ENCODE measurements around the gene TMEM95. TPM values are rescaled to one million over a fixed set of nuclear protein-coding genes. Genes with fewer than 3 reads are reported as not detected.
A peak's percentile ranks its signal among the peaks of the same experiment; 100 is the strongest.

Gene TMEM95
- total RNA-seq, 2 donors from 2014 or later = not detected

GRCh38 chr17:7382901-7383300 lies 27.9 kb downstream of the TMEM95 start:
- no peaks in the 10 kb centered on the region for H3K36me3 ChIP-seq
- H3K4me1 ChIP-seq (replicated peaks) = peaks cover 10% of the 10 kb centered on the region
- no peak for TF ChIP-seq POLR2AphosphoS5 (IDR thresholded peaks at IDR 0.05)
- TF ChIP-seq CTCF (IDR thresholded peaks at IDR 0.05) = no peak
- no peak for TF ChIP-seq POLR2A (IDR thresholded peaks at IDR 0.05)
- no peaks in the 10 kb centered on the region for H3K9me3 ChIP-seq
- no peak for DNase-seq (ENCODE audit: low spot score)
- intact Hi-C loops (cut with DNase I) = no loop called here
- no peaks in the 10 kb centered on the region for H3K27me3 ChIP-seq (replicated peaks; ENCODE audit: insufficient read depth)
- no peak overlapping the region for H3K27ac ChIP-seq
- no peak overlapping the region for H3K4me3 ChIP-seq
- WGBS = 81% methylated on average over 10 of the region's 10 CpGs

GRCh38 chr17:7383371-7383741 lies 28.4 kb downstream of the TMEM95 start:
- intact Hi-C loops (cut with DNase I) = no loop called here
- Histone ChIP-seq H3K9me3 (no peaks in the 10 kb centered on the region), H3K4me1 (replicated peaks) (peaks cover 10% of the 10 kb centered on the region), H3K27ac (no peak overlapping the region), H3K27me3 (replicated peaks; ENCODE audit: insufficient read depth) (no peaks in the 10 kb centered on the region), H3K36me3 (no peaks in the 10 kb centered on the region), H3K4me3 (peak overlapping the region in 1 of 2 donors; percentile 27)
- 82% methylated on average over 10 of the region's 11 CpGs for WGBS
- no peak for DNase-seq (ENCODE audit: low spot score)
- no peak for TF ChIP-seq POLR2AphosphoS5 (IDR thresholded peaks at IDR 0.05)
- TF ChIP-seq POLR2A (IDR thresholded peaks at IDR 0.05) = no peak
- TF ChIP-seq CTCF (IDR thresholded peaks at IDR 0.05) = no peak

- TF ChIP-seq CTCF (IDR thresholded peaks at IDR 0.05) = no peak
- TF ChIP-seq POLR2A (IDR thresholded peaks at IDR 0.05) = no peak
- no peak for TF ChIP-seq POLR2AphosphoS5 (IDR thresholded peaks at IDR 0.05)
- WGBS = 22% methylated on average over 45 of the region's 65 CpGs
- intact Hi-C loops (cut with DNase I) = no loop called here
- H3K9me3 ChIP-seq = no peaks in the 10 kb centered on the region
- H3K27ac ChIP-seq = peak overlapping the region in 1 of 2 donors; percentile 27
- no peaks in the 10 kb centered on the region for H3K36me3 ChIP-seq
- H3K27me3 ChIP-seq (replicated peaks; ENCODE audit: insufficient read depth) = no peaks in the 10 kb centered on the region
- DNase-seq (ENCODE audit: low spot score) = no peak
- H3K4me3 ChIP-seq = peak overlapping the region; percentile 10 to 27
- H3K4me1 ChIP-seq (replicated peaks) = peaks cover 10% of the 10 kb centered on the region
These were observed 29.0 kb downstream of the TMEM95 start for GRCh38 chr17:7383742-7384488.

GRCh38 chr17:7384489-7385081 lies 29.6 kb downstream of the TMEM95 start:
- no peaks in the 10 kb centered on the region for H3K9me3 ChIP-seq
- H3K4me3 ChIP-seq = peak overlapping the region in 1 of 2 donors; percentile 27
- 54% methylated on average over 23 of the region's 23 CpGs for WGBS
- TF ChIP-seq POLR2AphosphoS5 (IDR thresholded peaks at IDR 0.05) = no peak
- no peak for DNase-seq (ENCODE audit: low spot score)
- H3K36me3 ChIP-seq = peaks cover 0 to 1% of the 10 kb centered on the region in 2 donors
- H3K4me1 ChIP-seq (replicated peaks) = peaks cover 10% of the 10 kb centered on the region
- intact Hi-C loops (cut with DNase I) = no loop called here
- H3K27me3 ChIP-seq (replicated peaks; ENCODE audit: insufficient read depth) = no peaks in the 10 kb centered on the region
- peak overlapping the region in 1 of 2 donors; percentile 27 for H3K27ac ChIP-seq

GRCh38 chr17:7388856-7389255 lies 33.9 kb downstream of the TMEM95 start:
- no peak overlapping the region for H3K27ac ChIP-seq
- no peak for DNase-seq (ENCODE audit: low spot score)
- no peak overlapping the region for H3K4me3 ChIP-seq
- 89% methylated on average over 10 of the region's 10 CpGs for WGBS
- TF ChIP-seq POLR2A (IDR thresholded peaks at IDR 0.05) (no peak), POLR2AphosphoS5 (IDR thresholded peaks at IDR 0.05) (no peak), CTCF (IDR thresholded peaks at IDR 0.05) (no peak)
- no peaks in the 10 kb centered on the region for H3K9me3 ChIP-seq
- H3K27me3 ChIP-seq (replicated peaks; ENCODE audit: insufficient read depth) = no peaks in the 10 kb centered on the region
- intact Hi-C loops (cut with DNase I) = no loop called here
- H3K36me3 ChIP-seq = peaks cover 0 to 10% of the 10 kb centered on the region in 2 donors
- peaks cover 1% of the 10 kb centered on the region for H3K4me1 ChIP-seq (replicated peaks)
